IPS-20b (cell line): ENCODE data around the gene ZDHHC7.

Experiments
- H3K27ac ChIP-seq: one replicate; pipeline ENCODE4 v1.5.1; 2013; ENCODE audit warnings: low read length
- H3K27me3 ChIP-seq: 2 replicates; pipeline ENCODE4 v1.6.1; 2013; ENCODE audit warnings: mild to moderate bottlenecking, low read length, inconsistent platforms; ENCODE audit not compliant: insufficient read depth
- H3K36me3 ChIP-seq: 2 replicates; pipeline ENCODE4 v1.6.1; 2013; ENCODE audit warnings: low read depth, mild to moderate bottlenecking, inconsistent platforms, low read length, moderate library complexity; ENCODE audit not compliant: insufficient read depth
- H3K4me1 ChIP-seq: 2 replicates; pipeline ENCODE4 v1.6.1; 2013; ENCODE audit warnings: mild to moderate bottlenecking, control low read depth, inconsistent platforms, low read length, moderate library complexity; ENCODE audit not compliant: insufficient read depth
- H3K4me3 ChIP-seq: 2 replicates; pipeline ENCODE4 v1.5.1; 2013; ENCODE audit warnings: mild to moderate bottlenecking, low read length, inconsistent platforms
- H3K9ac ChIP-seq: 2 replicates; pipeline ENCODE4 v1.6.1; 2013; ENCODE audit warnings: low read depth, mild to moderate bottlenecking, inconsistent platforms, low read length, moderate library complexity
- H3K9me3 ChIP-seq: 2 replicates; pipeline ENCODE4 v1.6.1; 2013; ENCODE audit warnings: mild to moderate bottlenecking, low read depth, low read length, inconsistent platforms; ENCODE audit not compliant: insufficient read depth

ZDHHC7 gene

DNA sequence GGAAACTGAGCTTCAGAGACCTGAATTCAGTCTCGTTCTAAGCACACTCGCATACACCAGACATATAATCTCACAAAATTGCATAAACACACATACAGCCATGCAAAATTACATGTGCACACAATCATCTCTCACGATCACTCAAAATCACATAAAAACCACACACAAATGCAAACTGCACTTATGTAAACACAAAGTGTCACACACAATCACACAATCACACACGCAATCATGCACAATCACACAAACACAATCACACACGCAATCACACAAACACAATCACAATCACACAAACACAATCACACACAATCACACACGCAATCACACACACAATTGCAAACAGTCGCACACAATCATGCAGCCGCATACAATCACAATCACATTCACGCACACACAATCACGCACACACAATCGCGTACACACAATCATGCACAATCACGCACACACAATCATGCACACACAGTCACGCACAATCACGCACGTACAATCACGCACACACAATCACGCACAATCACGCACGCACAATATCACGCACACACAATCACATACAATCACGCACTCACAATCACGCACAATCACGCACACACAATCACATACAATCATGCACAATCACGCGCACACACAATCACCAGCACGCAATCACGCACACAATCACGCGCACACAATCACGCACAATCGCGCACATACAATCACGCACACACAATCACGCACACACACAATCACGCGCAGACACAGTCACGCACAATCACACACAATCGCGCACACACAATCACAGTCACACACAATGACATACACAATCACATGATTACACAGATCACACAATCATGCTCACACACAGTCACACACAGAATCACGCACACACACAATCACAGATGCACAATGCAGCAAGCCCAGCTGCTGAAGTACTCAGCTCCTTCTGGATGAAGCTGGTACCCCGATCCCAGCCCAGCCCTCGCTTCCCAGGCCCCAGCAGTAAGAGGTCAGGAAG, 45.6 kb downstream of the ZDHHC7 start:
- Histone ChIP-seq H3K36me3 (no peaks in the 10 kb centered on the region), H3K9ac (no peak overlapping the region), H3K4me3 (no peak overlapping the region), H3K4me1 (no peaks in the 10 kb centered on the region), H3K9me3 (no peaks in the 10 kb centered on the region), H3K27me3 (no peaks in the 10 kb centered on the region), H3K27ac (no peak overlapping the region)

DNA sequence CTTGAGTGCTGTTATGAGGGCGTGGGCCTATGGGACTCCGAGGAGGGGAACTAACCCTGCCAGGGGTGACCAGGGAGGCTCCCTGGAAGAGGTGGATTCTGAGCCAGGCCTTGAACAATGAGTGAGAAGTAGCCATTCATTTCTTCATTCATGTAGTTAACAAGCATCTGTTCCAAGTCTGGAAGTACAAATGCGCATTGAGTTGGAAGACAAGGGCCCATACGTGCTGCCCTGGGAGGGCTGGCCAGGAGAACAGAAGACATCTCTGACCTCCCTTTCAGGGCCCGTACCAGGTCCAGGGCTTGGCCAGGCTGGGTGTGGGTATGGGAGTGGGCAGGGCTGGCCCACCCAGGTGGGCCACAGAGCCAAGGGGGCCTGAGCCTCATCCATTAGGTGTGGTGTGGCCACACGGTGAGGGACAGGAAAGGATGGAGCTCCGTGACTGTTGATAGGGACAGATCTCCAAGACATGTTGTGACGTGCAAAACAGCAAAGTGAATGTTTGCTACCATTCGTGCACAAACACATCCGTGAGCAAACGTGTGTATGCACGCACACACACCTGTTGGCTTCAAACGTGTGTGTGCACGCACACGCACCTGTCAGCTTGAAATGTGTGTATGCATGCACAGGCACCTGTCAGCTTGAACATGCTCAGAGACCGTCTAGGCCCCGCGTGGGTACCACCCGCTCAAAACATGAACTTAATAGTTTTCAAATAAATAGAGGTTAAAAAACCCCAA, 46.8 kb downstream of the ZDHHC7 start:
- no peak overlapping the region for H3K9ac ChIP-seq
- H3K4me1 ChIP-seq: no peaks in the 10 kb centered on the region
- no peaks in the 10 kb centered on the region for H3K27me3 ChIP-seq
- no peak overlapping the region for H3K27ac ChIP-seq
- no peaks in the 10 kb centered on the region for H3K36me3 ChIP-seq
- H3K4me3 ChIP-seq: no peak overlapping the region
- H3K9me3 ChIP-seq: no peaks in the 10 kb centered on the region

DNA sequence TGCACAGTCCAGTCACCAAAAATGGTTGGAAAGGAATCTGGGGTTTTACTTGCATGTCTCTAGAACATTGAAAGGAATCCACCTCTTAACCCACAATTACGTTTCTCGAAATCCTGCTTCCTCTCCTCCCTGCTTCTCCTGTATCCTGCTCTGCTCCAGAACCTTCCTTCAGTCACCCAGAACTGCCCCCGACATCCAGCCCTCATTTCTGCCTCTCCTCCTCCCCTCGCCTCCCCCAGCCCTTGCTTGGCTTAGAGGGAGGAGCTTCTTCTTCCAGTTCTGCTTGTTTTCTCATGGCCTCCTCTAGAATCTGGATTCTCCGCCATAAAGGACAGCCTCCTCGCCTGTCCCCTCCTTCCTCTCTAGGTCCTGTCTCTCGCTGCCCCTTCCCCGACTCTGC, 48.3 kb downstream of the ZDHHC7 start:
- no peaks in the 10 kb centered on the region for H3K4me1 ChIP-seq
- no peak overlapping the region for H3K4me3 ChIP-seq
- H3K27ac ChIP-seq: no peak overlapping the region
- H3K9me3 ChIP-seq: no peaks in the 10 kb centered on the region
- no peaks in the 10 kb centered on the region for H3K27me3 ChIP-seq
- no peak overlapping the region for H3K9ac ChIP-seq
- H3K36me3 ChIP-seq: no peaks in the 10 kb centered on the region

DNA sequence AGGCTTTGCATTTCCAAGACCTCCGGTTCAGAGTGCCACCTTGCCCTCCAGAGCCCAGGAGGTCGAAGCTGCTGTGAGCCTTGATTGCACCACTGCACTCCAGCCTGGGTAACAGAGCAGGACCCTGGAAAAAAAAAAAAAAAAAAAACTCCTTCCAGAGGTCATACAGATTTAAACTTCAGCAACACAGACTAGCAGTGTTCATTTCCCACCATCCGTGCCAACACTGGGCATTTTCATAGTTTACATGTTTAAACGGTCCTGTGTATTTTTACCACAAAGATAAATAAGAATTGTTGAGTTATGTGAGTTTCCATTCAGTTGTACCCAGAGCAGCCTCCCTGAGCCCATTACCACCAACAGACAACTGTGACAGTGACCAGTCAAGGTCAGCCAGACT, 50.4 kb downstream of the ZDHHC7 start:
- Histone ChIP-seq H3K9ac (no peak overlapping the region), H3K4me1 (no peaks in the 10 kb centered on the region), H3K4me3 (no peak overlapping the region), H3K9me3 (no peaks in the 10 kb centered on the region), H3K27ac (no peak overlapping the region), H3K27me3 (no peaks in the 10 kb centered on the region), H3K36me3 (no peaks in the 10 kb centered on the region)

DNA sequence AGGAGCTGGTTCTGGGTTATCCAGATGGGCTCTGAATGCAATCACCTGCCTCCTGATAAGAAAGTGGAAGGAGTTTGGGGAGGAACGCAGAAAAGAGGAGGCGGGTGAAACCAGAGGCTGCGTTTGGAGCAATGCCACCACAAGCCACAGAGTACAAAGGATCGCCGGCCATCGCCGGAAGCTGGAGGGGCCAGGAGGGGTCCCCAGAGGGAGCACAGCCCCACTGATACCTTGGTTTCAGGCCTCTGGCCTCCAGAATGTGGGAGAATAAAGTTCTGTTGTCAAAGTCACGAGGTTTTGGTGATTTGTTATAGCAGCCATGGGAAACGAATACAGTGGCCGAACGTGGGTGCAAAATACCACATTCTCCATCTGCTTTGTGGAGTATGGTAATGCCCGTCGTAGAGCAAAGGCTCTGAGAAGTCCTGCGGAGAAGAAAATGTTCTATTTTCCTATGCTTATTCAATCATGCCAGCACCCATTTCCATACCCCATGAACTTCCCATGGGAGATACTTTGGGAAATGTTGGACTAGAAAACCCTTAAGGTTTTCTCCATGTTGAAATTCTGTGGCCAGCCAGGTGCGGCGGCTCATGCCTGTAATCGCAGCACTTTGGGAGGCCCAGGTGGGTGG, 51.4 kb downstream of the ZDHHC7 start:
- Histone ChIP-seq H3K27me3 (no peaks in the 10 kb centered on the region), H3K4me3 (no peak overlapping the region), H3K27ac (no peak overlapping the region), H3K4me1 (no peaks in the 10 kb centered on the region), H3K36me3 (no peaks in the 10 kb centered on the region), H3K9ac (no peak overlapping the region), H3K9me3 (no peaks in the 10 kb centered on the region)

DNA sequence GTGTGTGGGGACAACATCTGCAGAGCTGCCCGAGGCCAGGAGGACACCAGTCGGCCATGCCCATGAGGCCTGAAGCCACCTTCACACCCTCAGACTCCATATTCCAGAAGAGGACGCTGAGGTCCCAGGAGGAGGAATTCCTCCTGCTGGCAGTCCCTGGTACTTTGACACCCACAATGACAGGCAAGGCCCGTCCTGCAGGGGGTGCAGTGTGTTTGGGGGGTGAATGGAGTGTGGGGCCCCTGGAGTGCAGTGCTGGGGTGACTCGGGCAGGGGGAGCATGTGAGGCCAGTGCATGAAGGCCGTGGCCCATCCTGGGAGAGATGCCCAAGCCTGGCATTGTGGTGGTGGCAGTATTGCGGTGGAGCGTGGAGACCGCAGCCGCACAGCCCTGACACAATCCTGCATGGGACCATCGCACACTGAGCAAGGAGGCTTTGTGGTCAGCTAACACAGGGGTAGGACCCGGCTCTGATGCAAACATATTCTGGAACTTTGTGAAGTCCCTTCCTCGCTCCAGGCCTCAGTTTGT, 52.2 kb downstream of the ZDHHC7 start:
- no peaks in the 10 kb centered on the region for H3K9me3 ChIP-seq
- no peaks in the 10 kb centered on the region for H3K27me3 ChIP-seq
- H3K36me3 ChIP-seq: no peaks in the 10 kb centered on the region
- H3K27ac ChIP-seq: no peak overlapping the region
- H3K4me3 ChIP-seq: no peak overlapping the region
- no peaks in the 10 kb centered on the region for H3K4me1 ChIP-seq
- no peak overlapping the region for H3K9ac ChIP-seq

DNA sequence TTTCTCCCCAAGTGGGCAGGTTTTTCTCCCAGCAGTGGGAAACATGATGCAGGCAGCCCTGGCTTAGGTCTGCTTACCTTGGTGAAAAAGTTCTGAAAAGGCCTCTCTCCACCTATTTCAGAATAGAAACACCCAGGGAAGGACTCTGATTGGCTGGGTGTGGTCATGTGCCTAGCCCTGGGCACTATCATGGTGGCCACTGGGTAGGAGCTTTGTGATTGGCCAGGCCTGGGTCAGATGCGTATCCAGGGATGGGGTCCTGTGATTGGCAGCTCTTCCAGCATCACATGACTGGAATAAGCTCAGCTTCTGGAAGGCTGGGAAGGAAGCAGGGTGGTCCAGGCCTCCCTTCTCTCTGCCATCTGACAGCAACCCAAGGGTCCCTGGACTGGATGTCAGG, 53.5 kb downstream of the ZDHHC7 start:
- Histone ChIP-seq H3K27me3 (no peaks in the 10 kb centered on the region), H3K9me3 (no peaks in the 10 kb centered on the region)

DNA sequence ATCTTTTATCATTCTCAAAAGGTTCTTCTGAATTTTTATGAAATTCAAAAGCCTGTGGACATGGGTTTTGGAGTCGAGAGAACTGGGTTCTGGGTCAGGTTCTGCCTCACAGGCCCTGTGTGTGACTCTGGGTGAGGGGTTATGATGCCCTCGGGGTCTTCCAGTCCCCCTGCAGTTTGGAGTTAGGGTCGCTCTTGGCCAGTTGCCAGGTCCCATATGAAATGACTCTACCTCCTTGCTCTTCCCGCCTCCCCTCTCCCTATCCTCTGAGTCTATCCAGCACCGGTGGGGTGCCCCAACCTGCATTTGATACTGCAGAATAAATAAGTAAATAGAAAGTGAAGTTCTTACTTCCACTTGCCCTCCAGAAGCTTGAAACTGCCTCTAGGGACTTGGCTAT, 54.1 kb downstream of the ZDHHC7 start:
- Histone ChIP-seq H3K36me3 (no peaks in the 10 kb centered on the region), H3K4me3 (no peak overlapping the region), H3K9me3 (no peaks in the 10 kb centered on the region), H3K27me3 (no peaks in the 10 kb centered on the region), H3K4me1 (no peaks in the 10 kb centered on the region; the same call in 1 of the 2 replicates), H3K27ac (no peak overlapping the region), H3K9ac (no peak overlapping the region)

More for the DNA sequence above, 53.5 kb downstream of the ZDHHC7 start:
- Histone ChIP-seq H3K9ac (no peak overlapping the region), H3K4me1 (no peaks in the 10 kb centered on the region; the same call in 1 of the 2 replicates), H3K27ac (no peak overlapping the region), H3K36me3 (no peaks in the 10 kb centered on the region), H3K4me3 (no peak overlapping the region)

DNA sequence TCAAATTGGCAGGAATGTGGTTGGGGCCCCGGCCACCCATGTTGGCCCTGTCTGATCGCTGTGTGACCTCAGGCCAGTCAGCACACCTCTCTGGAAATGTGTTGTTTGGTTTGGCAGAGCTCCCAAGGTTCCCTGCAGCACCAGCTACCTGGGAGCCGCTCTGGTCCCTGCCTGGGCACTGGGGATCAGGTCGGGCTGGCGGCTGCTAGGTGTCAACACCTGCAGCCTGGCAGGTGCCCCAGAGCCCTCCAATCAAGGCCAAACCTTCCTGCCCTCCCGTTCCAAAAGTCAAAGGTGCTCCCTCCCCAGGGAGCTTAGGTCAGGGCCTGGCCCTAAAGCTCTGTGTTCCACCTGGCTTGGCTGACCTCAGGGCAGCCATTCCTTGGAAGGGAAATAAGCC, 55.9 kb downstream of the ZDHHC7 start:
- H3K36me3 ChIP-seq: no peaks in the 10 kb centered on the region
- no peaks in the 10 kb centered on the region for H3K9me3 ChIP-seq
- no peak overlapping the region for H3K27ac ChIP-seq
- no peaks in the 10 kb centered on the region for H3K27me3 ChIP-seq
- H3K4me1 ChIP-seq: no peaks in the 10 kb centered on the region; the same call in 1 of the 2 replicates
- H3K4me3 ChIP-seq: no peak overlapping the region
- H3K9ac ChIP-seq: no peak overlapping the region

DNA sequence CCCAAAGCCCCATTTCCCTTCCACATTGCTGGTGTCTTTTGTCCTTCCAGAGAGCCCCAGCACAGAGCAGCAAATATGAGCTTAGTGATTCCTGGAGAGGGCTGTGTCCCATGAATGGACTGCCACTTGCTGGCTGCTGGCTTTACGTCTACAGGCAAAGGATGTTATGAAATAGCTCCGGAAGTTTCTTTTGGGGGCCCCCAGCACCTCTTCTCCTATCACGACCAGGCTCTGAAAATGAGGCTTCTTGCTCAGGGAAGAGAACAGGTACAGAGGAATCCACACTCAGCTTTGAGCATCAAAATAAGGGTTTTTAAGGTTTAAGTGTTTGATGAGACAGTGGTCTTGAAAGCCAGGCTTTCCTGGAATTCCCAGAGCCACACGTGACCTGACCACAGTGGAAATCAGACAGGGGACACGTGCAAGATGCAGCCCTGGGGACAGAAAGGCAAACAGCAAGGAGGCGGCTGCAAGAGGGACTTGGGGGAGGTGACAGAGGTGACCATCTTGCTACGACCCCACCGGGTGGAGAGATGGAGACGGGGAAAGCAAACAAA, 58.1 kb downstream of the ZDHHC7 start:
- no peak overlapping the region for H3K27ac ChIP-seq

More for the DNA sequence above, 58.1 kb downstream of the ZDHHC7 start:
- H3K9me3 ChIP-seq: no peaks in the 10 kb centered on the region
- H3K4me1 ChIP-seq: no peaks in the 10 kb centered on the region; the same call in 1 of the 2 replicates
- H3K36me3 ChIP-seq: no peaks in the 10 kb centered on the region
- no peak overlapping the region for H3K9ac ChIP-seq
- H3K27me3 ChIP-seq: no peaks in the 10 kb centered on the region
- H3K4me3 ChIP-seq: no peak overlapping the region
